ENCODE measurements around the gene MMP24.

The MMP24 gene

DNA sequence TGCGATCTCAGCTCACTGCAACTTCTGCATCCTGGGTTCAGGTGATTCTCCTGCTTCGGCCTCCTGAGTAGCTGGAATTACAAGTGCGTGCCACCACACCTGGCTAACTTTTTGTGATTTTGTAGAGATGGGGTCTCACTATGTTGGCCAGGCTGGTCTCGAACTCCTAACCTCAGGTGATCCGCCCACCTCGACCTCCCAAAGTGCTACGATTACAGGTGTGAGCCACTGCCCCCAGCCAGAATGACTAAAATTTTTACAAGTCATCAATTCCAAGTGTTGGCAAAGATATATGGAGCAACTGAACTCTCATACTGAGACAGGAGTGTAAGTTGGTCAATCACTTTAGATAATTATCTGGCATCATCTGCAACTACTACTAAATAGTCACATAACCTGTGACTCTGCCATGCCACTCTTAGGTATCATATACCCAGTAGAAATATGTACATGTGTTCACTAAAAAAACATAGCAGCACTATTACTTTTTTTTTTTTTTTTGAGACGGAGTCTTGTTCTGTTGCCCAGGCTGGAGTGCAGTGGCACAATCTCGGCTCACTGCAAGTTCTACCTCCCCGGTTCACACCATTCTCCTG, 55.1 kb downstream of the MMP24 start:
- FAIRE-seq = no peak

GRCh38 chr20:35283441-35284266, 57.2 kb downstream of the MMP24 start:
- no peak for FAIRE-seq

DNA sequence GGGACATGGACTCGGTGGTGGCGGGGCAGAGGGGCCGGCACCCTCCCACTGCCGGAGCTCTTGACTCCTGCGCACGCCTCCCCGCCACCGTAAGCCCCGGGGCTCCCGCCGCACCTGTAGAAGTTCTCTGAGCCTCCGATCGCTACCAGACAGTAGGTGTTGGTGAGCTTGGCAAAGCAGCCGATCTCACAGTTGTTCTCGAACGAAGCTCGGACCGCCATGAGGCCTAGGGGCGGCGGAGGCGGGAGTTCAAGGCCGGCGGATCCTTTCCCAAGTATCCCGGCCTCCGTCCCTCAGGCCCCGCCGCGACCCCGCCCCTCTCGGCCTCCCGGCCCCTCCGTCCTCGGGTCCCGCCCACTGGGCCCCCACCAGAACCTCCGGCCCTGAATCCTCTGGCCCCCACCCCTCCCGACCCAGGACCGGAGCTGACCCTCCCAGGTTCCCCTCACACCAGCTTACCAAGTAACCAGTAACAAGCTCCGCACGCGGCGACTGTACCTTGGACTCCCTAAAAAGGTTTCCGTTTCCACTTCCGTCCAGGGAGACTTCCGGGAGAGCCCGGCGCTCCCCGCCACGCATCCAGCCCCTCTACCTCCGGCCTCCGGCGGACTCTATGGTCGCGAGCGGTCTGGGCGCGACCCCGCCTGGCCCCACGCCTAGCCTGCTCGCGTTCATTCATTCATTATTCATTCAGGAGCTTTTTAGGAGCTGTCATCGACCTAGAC, 57.9 kb downstream of the MMP24 start, which contains the start of gene EIF6:
Gene EIF6, minus strand, starts transcription at position 506 of the 725 bp plus-strand sequence. Its CDS starts 285 bp downstream, at position 221.
- no peak for FAIRE-seq

DNA sequence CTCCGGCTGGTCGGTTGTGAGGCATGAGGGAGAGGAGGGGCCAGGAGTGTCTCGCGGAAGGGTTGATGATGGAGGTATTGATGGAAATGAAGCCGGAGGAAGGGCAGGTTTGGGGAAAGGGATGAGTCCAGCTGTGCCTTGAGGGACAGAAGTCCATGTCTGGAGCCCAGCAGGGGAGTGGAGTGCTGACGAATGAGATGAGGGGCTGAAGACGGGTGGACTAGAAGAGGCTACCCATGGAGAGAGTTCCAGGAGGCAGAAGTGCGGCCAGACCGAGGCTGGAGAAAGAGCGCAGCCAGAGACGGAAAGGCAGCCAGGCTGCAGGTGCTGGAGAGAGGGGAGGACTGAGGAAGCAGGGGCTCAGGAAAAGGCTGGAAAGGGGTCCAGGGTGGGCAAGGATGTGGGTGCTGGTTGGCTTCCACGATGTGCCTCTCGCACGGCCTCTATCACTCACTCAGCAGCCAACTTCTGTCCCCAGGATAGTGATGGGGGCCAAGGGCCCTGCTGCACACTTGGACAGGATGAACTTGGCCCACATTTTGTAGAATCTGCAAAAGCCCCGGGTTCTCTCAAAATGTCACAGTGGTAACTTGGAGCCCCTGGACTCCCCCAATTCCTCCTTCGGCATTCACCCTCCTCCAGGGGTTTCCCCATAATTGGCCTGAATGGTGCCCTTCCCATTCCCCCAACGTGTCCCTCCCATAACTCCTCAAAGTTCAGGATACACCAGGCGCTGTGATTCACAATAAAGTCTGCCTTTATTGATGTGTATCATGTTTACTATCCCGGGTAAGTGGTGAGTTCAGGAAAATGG, 58.7 kb downstream of the MMP24 start:
- FAIRE-seq = no peak

- FAIRE-seq = no peak
Measured at GRCh38 chr20:35285806-35286076, 59.3 kb downstream of the MMP24 start.

DNA sequence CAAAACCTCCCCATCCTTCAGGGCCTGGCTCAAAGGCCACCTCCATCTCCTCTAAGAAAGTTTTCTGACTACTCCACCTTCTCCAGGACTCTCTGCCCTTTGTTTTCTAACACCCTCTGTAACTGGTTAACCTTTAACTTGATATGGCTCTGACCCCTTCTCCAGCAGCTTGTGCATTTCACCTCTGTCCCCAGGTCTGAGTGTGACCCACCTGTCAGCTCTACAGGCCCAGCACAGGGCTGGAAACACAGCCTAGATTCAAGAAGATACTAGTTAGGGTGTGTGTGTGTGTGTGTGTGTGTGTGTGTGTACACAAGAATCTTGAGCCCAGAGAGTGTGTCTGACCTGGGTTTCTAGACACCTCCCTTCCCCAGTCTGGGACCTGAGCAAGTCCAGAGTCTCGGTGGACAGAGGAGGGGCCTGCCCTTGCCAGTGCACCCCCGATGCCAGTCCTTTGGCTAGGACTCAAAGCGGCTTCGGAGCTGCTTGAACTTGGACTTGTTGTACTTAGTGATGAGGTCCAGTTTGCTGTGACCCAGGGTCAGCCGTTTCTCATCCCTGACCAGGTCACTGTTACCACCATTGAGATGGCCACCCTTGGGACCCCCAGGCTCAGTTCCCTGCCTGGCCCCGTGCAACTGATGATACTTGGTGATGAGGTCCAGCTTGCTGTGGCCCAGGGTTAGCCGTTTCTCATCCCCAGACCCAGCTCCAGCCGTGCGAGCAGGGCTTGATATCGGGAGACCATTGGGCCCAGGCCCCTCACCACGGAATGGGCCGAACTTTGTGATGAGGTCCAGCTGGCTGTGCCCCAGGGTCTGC, 59.8 kb downstream of the MMP24 start:
- FAIRE-seq = no peak

DNA sequence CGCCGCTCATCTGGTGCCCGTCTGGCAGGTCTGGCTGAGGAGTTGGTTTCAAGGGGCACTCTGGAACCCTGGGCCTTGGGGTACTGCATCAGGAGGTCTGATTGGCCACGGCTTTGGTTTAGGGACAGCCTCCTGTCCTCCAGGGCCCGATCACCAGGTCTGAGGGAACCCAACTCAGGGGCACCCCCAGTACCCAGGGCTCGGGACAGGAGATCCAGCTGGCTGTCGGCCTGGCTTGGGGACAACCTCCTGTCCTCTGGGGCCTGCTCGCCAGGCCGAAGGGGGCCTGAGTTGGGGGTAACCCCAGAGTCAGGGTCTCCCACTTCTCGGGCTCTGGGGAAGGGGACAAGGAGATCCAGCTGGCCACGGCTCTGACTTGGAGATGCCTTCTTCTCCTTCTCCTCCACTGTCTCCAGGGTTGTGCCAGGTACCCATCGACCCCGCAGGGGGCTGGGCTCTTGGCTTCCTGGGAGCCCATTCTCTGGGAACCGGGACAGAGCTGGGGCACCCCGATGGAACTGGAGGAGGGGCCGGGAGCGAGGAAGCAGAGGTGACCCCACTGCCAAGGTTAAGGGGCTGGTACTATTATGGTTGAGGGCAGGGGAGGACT, 60.5 kb downstream of the MMP24 start:
- FAIRE-seq = no peak

GRCh38 chr20:35287509-35288324, 61.2 kb downstream of the MMP24 start:
- no peak for FAIRE-seq

DNA sequence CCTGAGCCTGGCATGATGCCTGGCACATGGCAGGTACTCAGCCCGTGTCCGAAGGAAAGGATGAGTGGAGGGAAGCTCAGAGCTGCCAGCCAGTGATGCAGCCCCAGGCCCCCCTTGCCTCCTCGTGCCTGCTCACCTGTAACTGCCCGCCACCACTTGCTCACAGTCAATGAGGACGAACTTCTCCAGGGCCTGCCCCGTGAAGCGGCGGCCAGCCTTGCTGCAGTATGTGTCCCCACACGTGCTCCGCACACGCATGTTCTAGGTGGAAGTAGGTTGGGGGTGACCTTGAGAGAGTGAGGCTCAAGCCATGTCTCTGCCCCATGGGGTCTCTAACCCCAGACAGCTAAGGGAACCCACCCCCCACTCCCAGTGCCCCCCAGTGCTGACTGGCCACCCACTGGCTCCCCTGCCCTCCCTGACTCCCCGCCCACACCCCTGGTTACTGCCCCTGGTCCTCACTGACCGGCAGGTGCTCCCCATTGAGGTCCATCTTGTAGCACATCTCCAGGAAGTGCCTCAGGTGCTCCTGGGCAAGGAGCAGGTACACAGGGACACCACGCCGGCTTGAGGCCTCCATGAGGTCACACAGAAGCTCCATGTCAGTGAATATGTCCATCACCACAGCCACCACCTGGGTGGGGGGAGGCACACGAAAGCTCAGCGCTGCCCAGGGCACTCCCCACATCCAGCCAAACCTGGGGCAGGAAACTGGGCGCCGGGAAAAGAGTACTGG, 62.0 kb downstream of the MMP24 start:
- no peak for FAIRE-seq

GRCh38 chr20:35290186-35290886, 63.8 kb downstream of the MMP24 start:
- FAIRE-seq = no peak

DNA sequence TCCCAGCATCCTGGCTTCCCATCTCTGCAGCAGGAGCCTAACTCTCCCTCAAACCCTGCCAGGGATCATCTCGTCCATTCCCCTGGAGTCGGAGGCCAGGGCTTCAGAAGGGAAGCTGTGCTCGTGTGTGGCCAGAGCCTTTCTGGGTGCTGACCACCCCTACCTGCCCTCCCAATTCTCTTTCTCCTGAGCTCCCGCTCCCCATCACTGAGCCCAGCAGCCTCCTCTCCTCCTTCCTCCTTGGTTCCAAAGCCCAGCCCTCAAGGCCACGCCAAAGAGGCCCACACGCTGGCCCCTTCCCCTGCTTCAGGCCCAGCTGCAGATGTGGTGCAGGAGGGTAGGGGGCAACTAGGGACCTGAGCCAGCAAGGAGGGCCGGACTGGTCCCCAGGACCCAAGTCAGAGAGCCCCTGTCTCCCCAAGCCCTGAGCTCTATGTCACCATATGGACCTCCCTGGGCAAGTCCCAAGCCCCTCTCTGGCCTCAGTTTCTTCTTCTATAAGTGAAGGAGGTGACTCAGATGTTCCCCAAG, 64.5 kb downstream of the MMP24 start:
- FAIRE-seq = no peak

GRCh38 chr20:35291654-35292503, 65.4 kb downstream of the MMP24 start, which contains the start of gene FAM83C:
TSS of gene FAM83C (minus strand) at chr20:35292425. CDS start at chr20:35292304, 121 bp downstream.
- FAIRE-seq = no peak

GRCh38 chr20:35292504-35293285, 66.2 kb downstream of the MMP24 start:
- no peak for FAIRE-seq

GRCh38 chr20:35293303-35294292, 67.1 kb downstream of the MMP24 start:
- no peak for FAIRE-seq

GRCh38 chr20:35294293-35294685, 67.8 kb downstream of the MMP24 start:
- FAIRE-seq = no peak

GRCh38 chr20:35295058-35295457, 68.6 kb downstream of the MMP24 start:
- no peak for FAIRE-seq

All from TTC549 (cell line).